NK-92 treated with Interleukin-12 subunit alpha and Interleukin-12 subunit beta, amount 100 ng/mL, for 24 hours (cell line): ENCODE data around the gene PSMC4.
"Not testable (repeated sequence)": the region's sequence is repeated elsewhere in the genome, so short reads cannot be mapped to it uniquely, and the experiment has no call there.

ENCODE experiments used
- DNase-seq: peaks from one replicate; lab custom pipeline; 2025; lab: John Stamatoyannopoulos, UW

The PSMC4 gene

DNA sequence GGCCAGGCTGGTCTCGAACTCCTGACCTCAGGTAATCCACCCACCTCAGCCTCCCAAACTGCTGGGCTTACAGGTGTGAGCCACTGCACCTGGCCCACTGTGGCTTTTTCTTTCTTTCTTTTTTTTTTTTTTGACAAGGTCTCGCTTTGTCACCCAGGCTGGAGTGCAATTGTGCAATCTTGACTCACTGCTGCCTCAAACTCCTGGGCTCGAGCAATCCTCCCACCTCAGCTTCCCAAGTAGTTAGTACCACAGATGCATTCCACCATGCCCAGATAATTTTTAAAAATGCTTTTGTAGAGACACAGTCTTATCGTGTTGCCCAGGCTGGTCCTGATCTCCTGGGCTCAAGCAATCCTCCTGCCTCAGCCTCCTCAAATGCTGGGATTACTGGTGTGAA, 24.4 kb upstream of the PSMC4 start:
- no peak for DNase-seq

DNA sequence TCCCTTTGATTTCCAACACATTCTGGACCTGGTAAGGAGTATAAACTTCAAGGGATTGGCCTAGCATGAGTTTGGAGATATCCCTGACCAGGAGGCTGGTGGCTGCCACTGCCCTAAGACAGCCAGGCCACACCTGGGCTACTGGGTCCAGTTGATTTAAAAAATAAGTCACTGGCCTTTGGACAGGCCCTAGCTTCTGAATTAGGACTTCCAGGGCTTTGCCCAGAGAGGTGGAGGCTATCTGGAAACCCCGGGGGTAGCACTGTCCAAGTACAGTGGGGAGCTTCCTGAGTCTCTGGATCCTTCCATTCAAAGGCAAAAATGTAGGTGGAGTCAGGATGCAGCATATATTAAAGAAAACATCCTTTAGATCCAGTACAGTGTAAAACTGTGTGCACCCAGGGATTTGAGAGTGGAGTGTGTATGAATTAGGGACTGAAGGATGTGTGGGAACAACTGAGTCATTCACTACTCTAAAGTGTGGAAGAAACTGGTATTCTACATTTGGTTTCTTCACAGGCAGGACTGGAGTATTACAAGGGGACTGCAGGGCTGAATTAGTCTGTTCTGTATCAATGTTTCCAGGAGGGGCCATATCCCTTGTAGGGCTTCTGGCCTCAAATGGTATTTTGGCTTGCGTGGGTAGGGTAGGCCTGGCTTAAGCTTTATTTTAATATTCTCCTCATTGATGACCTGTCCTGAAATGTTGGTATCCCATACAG, 21.8 kb upstream of the PSMC4 start:
- no peak for DNase-seq

DNA sequence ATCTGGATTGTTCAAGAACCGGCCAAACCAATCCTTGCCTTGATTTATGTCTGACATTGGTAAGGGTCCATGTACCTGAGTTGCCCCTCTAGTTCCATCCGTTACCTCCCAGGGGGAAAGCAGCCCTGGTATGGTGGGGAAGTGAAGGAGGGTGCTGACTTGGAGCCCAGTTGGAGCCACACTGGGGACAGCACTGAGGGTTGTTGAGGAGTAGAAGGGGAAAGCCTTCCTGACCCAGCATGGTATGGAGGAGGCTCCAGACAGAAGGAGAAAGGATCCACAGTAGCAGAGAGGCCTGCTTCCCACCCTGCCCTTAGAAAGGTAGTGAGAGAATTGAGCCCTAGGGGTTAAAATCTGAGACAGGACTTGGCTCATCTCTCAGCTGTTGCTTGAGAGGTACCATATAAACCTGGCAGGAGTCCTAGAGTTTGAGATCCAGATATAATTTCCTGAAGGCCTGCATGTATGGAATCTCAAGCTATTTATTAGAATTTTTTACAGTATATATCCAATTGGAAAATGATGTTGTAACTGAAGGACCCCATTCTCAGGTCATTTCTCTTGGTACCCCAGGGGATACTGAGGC, 19.8 kb upstream of the PSMC4 start:
- DNase-seq = no peak

DNA sequence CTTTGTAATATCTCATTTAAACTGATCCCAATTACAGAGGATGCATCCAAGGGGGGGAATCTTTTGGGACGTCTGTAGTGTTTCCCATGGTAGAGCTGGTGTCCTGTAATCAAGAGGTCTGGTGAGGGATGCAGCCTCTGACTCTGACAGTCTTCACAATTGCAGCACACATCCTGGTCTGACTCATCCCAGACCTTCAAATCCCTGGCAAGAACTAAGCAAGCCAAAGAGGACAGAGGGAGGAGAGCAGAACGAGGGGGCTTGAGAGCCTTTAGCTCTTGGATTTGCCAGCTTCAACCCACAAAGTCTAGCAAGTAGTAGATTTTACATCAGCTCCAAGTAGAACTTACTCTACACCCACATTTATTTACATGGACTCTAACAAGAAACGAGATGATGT, 19.3 kb upstream of the PSMC4 start:
- DNase-seq = no peak

DNA sequence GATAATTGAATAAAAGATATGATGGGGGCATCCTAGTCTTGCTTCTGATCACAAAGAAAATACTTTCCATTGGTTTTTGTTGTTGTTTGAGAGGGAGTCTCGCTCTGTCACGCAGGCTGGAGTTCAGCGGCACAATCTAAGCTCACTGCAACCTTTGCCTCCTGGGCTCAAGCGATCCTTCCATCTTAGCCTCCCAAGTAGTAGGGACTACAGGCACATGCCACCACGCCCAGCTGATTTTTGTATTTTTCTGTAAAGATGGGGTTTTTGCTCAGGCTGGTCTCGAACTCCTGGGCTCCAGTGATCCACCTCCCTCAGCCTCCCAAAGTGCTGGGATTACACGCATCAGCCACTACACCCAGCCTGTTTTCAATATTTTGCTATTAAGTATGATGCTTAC, 17.1 kb upstream of the PSMC4 start:
- no peak for DNase-seq

DNA sequence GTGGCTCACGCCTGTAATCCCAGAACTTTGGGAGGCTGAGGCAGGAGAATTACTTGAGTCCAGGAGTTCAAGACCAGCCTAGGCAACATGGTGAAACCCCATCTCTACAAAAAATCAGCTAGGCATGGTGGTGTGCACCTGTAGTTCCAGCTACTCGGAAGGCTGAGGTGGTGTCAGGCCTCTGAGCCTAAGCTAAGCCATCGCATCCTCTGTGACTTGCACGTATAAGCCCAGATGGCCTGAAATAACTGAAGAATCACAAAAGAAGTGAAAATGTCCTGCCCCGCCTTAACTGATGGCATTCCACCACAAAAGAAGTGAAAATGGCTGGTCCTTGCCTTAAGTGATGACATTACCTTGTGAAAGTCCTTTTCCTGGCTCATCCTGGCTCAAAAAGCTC, 13.1 kb upstream of the PSMC4 start:
- not testable (repeated sequence) for DNase-seq

DNA sequence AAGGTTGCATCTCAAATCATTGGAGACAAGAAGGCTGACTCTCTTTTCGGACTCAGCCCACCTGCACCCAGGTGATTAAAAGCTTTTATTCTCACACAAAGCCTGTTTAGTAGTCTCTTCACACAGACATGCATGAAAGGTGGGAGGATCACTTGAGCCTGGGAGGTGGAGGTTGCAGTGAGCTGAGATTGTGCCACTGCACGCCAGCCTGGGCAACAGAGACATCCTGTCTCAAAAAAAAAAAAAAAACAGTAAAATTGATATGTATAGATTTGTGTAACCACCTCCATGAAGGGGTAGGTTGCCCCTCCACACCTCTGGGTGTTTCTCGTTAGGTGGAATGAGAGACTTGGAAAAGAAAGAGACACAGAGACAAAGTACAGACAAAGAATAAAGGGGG, 12.0 kb upstream of the PSMC4 start:
- not testable (repeated sequence) for DNase-seq

DNA sequence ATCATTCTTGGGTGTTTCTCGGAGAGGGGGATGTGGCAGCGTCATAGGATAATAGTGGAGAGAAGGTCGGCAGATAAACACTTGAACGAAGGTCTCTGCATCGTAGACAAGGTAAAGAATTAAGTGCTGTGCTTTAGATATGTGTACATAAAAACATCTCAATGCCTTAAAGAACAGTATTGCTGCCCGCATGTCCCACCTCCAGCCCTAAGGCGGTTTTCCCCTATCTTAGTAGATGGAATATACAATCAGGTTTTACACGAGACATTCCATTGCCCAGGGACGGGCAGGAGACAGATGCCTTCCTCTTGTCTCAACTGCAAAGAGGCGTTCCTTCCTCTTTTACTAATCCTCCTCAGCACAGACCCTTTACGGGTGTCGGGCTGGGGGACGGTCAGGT, 11.6 kb upstream of the PSMC4 start:
- not testable (repeated sequence) for DNase-seq

DNA sequence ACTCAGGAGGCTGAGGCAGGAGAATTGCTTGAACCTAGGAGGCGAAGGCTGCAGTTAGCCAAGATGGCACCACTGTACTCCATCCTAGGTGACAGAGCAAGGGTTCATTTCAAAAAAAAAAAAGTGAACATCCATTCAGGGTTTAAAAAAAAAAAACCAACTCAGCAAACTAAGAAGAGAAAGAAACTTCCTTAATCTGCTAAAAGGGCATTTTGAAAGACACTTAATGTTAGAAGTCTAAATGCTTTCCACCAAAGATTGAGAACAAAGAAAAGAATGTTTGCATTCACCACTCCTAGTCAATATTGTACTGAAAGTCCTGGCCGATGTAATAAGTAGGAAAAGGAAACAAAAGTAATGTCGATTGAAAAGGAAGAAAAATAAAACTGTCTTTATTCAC, 7.1 kb upstream of the PSMC4 start:
- DNase-seq = no peak

DNA sequence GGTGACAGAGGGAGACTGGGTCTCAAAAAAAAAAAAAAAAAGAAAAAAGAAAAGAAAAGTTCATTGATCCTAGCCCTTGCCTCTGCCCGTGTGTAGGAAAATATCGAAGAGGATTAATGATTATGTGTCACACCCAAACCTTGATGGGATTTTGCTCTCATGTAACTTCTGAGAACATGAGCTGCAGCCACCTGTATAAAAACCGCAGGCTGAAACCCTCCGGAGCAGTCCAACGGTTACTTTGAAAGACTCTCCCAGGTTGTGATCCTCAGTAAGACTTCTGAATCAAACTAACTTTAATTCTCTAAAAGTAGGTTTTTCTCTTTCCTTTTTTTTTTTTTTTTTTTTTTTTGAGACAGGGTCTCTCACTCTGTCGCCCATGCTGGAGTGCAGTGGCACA, 4.3 kb upstream of the PSMC4 start:
- DNase-seq = no peak

DNA sequence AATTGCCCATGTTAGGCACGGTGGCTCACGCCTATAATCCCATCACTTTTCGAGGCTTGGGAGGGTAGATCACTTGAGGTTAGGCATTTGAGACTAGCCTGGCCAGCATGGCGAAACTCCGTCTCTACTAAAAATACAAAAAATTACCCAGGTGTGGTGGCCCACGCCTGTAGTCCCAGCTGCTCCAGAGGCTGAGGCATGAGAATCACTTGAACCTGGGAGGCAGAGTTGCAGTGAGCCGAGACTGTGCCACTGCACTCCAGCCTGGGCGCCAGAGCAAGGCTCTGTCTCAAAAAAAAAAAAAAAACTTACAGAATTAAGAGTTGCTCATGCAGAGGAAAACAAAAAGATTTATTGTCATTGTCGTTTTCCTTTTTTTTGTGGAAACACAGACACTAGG, 3.4 kb upstream of the PSMC4 start:
- DNase-seq = no peak

DNA sequence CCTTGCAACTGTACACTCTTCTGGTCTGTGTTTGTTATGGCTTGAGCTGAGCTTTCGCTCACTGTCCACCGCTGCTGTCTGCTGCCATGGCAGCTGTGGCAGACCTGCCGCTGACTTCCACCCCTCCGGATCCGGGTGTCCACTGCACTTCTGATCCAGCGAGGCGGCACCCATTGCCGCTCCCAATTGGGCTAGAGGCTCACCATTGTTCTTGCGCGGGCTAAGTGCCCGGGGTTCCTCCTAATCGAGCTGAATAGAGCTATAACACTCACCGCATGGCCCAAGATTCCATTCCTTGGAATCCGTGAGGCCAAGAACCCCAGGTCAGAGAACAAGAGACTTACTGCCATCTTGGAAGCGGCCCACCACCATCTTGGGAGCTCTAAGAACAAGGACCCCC, 2.2 kb upstream of the PSMC4 start:
- DNase-seq = no peak

DNA sequence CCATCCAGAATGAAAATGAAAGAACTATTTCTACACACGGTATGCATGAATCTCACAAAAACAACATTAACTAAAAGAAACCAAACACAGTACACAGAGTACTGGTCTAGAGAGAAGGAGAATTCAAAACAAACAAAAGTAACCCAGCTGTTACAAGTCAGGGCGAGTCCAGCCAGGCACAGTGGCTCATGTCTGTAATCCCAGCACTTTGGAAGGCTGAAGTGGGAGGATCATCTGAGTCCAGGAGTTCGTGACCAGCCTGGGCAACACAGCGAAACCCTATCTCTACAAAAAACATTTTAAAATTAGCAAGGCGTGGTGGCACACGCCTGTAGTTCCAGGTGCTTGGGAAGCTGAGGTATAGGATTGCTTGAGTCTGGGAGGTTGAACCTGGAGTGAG, 1.7 kb upstream of the PSMC4 start:
- DNase-seq = no peak

DNA sequence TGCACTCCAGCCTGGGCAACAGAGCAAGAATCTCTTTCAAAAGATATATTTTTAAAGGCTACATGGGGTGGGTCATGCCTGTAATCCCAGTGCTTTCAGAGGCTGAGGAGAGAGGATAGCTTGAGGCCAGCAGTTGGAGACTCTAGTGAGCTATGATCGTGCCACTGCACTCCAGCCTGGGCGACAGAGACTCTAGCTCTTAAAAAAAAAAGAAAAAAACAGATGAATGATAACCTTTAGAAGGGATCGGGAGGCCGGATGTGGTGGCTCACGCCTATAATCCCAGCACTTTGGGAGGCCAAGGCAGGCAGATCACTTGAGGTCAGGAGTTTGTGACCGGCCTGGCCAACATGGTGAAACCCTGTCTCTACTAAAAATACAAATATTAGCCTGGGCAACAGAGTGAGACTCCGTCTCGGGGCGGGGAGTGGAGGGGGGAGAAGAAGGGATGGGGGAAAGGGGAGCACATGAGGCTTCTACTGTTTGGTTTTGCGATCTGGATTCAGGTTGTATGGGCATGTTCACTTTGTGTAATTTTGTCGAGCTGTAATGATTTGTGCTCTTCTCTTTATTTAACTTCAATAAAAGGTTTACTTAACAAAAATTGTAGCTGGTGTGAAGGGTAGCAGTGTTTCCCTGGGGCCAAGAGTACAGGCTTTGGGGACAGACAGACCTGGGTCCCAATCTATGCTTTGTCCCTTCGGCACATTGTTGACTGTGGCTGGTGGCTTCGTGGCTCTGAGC, 1.1 kb upstream of the PSMC4 start:
- no peak for DNase-seq

DNA sequence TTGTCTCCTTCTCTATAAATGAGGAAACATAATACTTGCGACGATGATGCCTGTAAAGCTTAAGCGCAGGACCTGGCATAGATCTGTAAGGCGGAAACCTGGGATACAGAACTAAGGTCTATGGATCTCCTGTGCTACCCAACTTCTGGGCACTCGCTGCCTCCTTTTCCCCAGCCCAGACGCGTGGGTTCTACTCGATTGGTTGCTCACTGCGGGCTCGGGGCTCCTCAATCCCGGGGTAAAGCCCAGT, 615 bp upstream of the PSMC4 start:
- DNase-seq = no peak

DNA sequence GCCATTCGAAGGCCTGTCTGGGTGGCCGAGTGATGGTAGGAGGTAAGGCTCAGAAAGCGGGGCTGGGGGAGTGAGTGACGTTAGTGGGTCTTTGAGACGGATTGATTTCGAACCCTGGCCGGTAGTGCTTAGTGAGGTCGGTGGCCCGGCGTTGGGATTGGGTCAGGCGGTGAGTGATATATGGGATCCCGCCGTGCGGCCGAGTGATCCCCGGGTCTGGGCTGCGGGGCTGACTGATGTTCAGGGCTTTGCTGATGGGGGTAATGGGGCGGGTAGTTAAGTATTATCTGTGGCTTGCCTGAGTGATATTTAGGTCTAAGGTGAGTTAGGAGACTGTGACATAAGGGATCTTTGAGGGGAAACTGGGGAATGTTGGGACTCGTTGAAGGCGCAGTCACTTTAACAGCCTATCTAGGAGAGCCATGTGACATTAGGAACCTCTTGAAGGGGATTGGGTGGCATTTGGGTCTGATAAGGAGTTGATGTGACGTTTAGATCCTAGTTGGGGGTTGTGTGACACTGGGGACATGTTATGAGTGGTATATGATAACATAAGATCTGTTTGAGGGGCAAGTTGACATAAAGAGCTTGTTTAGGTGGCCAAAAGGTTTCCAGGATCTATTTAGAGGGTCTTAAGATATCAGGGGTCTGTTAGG, 543 bp downstream of the PSMC4 start:
- no peak for DNase-seq

DNA sequence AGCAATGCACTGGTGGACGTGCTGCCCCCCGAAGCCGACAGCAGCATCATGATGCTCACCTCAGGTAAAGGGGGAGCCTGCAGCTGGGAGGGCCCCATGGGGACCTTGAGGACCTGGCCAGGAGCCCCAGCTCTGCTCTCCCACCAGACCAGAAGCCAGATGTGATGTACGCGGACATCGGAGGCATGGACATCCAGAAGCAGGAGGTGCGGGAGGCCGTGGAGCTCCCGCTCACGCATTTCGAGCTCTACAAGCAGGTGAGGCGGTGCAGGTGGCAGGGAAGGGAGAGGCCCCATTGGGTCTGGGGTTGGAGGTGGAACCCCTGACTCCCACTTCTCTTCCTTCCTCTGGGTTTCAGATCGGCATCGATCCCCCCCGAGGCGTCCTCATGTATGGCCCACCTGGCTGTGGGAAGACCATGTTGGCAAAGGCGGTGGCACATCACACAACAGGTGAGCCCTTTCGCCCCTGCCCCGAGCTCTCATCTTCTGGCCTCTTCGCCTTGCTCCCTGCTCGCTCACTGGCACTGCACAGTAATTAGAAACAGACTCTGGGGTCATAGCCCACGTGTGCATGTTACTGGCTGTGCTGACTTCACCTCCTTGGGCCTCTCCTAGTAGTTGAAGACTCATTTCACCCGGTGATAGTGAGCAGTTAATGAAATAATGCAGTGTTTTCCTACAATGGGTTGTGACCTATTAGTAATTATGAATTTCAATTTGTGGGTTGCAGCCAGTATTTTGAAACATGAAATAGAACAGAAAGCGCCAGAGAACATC, 3.6 kb downstream of the PSMC4 start:
- DNase-seq = no peak

DNA sequence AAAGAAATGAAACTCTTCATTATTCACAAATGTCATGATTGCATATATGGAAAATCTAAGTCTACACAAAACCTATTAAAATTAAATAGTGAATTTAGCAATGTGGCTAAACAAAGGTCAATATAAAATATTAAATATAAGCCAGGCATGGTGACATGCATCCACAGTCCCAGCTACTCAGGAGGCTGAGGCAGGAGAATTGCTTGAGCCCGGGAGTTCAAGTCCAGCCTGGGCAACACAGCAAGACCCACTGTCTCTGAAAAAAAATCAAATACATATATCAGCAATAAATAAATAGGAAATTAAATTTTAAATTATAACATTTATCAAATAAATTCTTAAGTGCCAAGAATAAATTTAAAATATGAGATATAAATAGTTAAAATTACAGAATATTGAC, 11.9 kb downstream of the PSMC4 start:
- no peak for DNase-seq

DNA sequence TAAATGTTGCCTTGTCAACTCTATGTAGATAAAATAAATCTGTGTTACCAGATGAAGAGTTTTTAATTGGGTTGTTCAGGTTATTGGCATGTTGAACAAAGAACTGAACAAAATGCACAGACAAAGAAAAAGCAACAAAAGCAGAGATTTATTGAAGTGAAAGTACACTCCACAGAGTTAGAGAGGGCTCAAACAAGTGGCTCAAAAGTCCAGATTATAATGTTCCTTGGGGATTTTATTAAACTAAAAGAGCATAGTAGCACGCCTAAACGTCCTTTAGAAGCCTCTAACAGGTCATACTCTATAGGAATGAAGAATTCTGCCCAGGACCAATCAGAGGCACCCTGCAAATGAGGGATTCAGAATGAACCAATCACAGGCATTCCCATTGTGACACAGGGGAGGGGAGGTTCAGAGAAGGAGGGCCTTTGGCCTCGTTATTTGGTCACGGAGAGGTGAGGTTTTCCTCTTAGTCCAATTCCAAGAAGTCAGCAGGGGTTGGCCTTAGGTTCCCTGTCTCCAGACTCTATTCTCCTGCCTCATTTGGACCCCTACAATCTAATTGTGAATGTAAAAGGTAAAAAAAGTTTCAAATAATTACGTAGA, 12.8 kb downstream of the PSMC4 start:
- DNase-seq = no peak

DNA sequence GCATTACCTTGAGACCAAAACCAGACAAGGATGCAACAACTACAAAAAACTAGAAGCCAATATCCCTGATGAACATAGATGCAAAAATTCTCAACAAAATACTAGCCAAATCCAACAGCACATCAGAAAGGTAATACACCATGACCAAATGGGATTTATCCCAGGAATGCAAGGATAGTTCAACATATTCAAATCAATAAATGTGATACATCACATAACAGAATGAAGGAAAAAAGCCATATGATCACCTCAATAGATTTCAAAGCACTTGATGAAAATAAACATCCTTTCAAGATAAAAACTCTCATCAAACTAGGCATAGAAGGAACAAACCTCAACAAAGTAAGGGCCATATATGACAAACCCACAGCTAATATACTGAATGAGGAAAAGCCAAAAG, 15.7 kb downstream of the PSMC4 start:
- DNase-seq = no peak

DNA sequence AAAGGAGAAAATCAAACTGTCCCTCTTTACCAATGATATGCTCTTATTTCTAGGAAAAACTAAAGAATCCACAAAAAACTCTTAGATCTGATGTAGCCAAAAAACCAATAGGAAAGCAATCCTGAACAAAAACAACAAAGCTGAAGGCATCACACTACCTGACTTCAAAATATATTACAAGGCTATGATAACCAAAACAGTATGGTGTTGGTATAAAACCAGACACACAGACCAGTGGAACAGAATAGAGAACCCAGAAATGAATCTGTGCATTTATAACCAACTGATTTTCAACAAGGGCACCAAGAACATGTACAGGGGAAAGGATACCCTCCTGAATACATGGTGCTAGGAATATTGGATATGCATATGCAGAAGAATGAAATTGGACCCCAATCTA, 16.2 kb downstream of the PSMC4 start:
- DNase-seq = no peak

DNA sequence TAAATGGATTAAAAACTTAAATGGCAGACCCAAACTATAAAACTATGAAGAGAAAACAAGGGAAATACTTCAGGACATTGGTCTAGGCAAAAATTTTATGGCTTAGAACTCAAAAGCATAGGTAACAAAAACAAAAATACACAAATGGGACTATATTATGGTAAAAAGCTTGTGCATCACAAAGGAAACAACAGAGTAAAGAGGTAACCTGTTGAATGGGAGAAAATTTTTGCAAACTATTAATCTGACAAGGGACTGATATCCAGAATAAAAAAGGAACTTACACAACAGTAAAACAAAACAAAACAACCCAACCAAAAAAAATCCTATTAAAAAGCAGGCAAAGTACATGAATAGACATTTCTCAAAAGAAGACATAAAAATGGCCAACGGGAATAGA, 16.6 kb downstream of the PSMC4 start:
- DNase-seq = no peak
